IMR-90 (cell line): Measurements from ENCODE around the gene GRAMD1C. TPM values are rescaled to one million over a fixed set of nuclear protein-coding genes. Genes with fewer than 3 reads are reported as not detected.

Experiments used
- ATAC-seq: fragments of 200-7000 bp; cut with Tn5 transposase; 2 replicates; pipeline ENCODE4 v1.9.1; 2020; ENCODE audit warnings: low read depth, mild to moderate bottlenecking, moderate library complexity
- BruUV-seq: library from RNA; stranded (reverse); fragments of 400-500 nt; replicated peaks from 2 replicates; lab custom pipeline; 2021; lab: Mats Ljungman, UMichigan
- CTCF ChIA-PET: fragments of 300-600 bp; formaldehyde crosslinking; extraction: SDS; loops from one replicate; lab custom pipeline; 2021; ENCODE audit warnings: antibody characterized with exemption; lab: Yijun Ruan, JAX
- POLR2A ChIA-PET: fragments of 300-600 bp; sonication (Branson Sonifier 250); formaldehyde crosslinking; loops from one replicate; lab custom pipeline; 2022; ENCODE audit warnings: antibody characterized with exemption; ENCODE audit not compliant: unreplicated experiment; lab: Charles Lee
- DNase-seq: peaks from one replicate; pipeline ENCODE4 v3.0.0; 2013
- H2AFZ ChIP-seq: replicated peaks from 2 replicates; pipeline ENCODE3; 2013; ENCODE audit warnings: low read length, mild to moderate bottlenecking; ENCODE audit not compliant: poor library complexity
- H2AK5ac ChIP-seq: 2 replicates; pipeline ENCODE4 v1.6.1; 2013; ENCODE audit warnings: low read depth, low read length, inconsistent platforms
- H2AK9ac ChIP-seq: replicated peaks from 2 replicates; pipeline ENCODE3; 2013; ENCODE audit warnings: mild to moderate bottlenecking, low read depth, low read length, moderate library complexity; ENCODE audit not compliant: poor library complexity
- H2BK120ac ChIP-seq: 2 replicates; pipeline ENCODE4 v1.6.1; 2013; ENCODE audit warnings: low read depth, low read length, inconsistent platforms
- H2BK15ac ChIP-seq: 3 replicates; pipeline ENCODE4 v1.6.1; 2013; ENCODE audit warnings: low read depth, low read length, inconsistent platforms
- H2BK20ac ChIP-seq: 2 replicates; pipeline ENCODE4 v1.6.1; 2013; ENCODE audit warnings: low read depth, mild to moderate bottlenecking, inconsistent platforms, low read length, moderate library complexity
- H2BK5ac ChIP-seq: 2 replicates; pipeline ENCODE4 v1.6.1; 2013; ENCODE audit warnings: mild to moderate bottlenecking, low read depth, low read length, inconsistent platforms; ENCODE audit not compliant: poor library complexity, severe bottlenecking
- H3K14ac ChIP-seq: replicated peaks from 2 replicates; pipeline ENCODE4 v1.6.1; 2013; ENCODE audit warnings: low read depth, low read length, inconsistent platforms
- H3K18ac ChIP-seq: 2 replicates; pipeline ENCODE4 v1.6.1; 2013; ENCODE audit warnings: low read depth, low read length, control low read depth
- H3K23ac ChIP-seq: 2 replicates; pipeline ENCODE4 v1.6.1; 2013; ENCODE audit warnings: low read depth, low read length, inconsistent platforms
- H3K27ac ChIP-seq: 2 replicates; pipeline ENCODE4 v1.5.1; 2013; ENCODE audit warnings: mild to moderate bottlenecking, control low read depth, low read length; ENCODE audit not compliant: insufficient read depth
- H3K27me3 ChIP-seq: 2 replicates; pipeline ENCODE4 v1.6.1; 2013; ENCODE audit warnings: low read length; ENCODE audit not compliant: control insufficient read depth, insufficient read depth
- H3K36me3 ChIP-seq: 2 replicates; pipeline ENCODE4 v1.6.1; 2013; ENCODE audit warnings: low read length, mixed read lengths; ENCODE audit not compliant: control insufficient read depth, insufficient read depth
- H3K4ac ChIP-seq: 2 replicates; pipeline ENCODE4 v1.6.1; 2013; ENCODE audit warnings: low read depth, low read length, inconsistent platforms
- H3K4me1 ChIP-seq: 2 replicates; pipeline ENCODE4 v1.6.1; 2013; ENCODE audit warnings: low read length, mixed read lengths; ENCODE audit not compliant: control insufficient read depth, insufficient read depth
- H3K4me2 ChIP-seq: 2 replicates; pipeline ENCODE4 v1.6.1; 2013; ENCODE audit warnings: low read depth, mild to moderate bottlenecking, control low read depth, low read length, moderate library complexity
- H3K4me3 ChIP-seq: 2 replicates; pipeline ENCODE4 v1.5.1; 2013; ENCODE audit warnings: low read depth, mild to moderate bottlenecking, control low read depth, low read length, moderate library complexity; ENCODE audit not compliant: insufficient read depth
- H3K56ac ChIP-seq: 2 replicates; pipeline ENCODE4 v1.6.1; 2013; ENCODE audit warnings: low read length, inconsistent platforms; ENCODE audit not compliant: insufficient read depth; ENCODE audit errors: extremely low read depth
- H3K79me1 ChIP-seq, 2 experiments: 2 replicates each; pipeline ENCODE4 v1.6.1; 2013; ENCODE audit warnings: low read length in 2 of 2, inconsistent platforms in 1 of 2, low read depth in 1 of 2
- H3K9ac ChIP-seq: 2 replicates; pipeline ENCODE4 v1.6.1; 2013; ENCODE audit warnings: low read depth, low read length, control low read depth
- H3K9me1 ChIP-seq: 2 replicates; pipeline ENCODE4 v1.6.1; 2013; ENCODE audit warnings: low read length, inconsistent platforms; ENCODE audit not compliant: insufficient read depth
- H3K9me3 ChIP-seq: 2 replicates; pipeline ENCODE4 v1.6.1; 2013; ENCODE audit warnings: low read length; ENCODE audit not compliant: control insufficient read depth, insufficient read depth
- H4K20me1 ChIP-seq: 2 replicates; pipeline ENCODE4 v1.6.1; 2013; ENCODE audit warnings: low read length, inconsistent platforms; ENCODE audit not compliant: insufficient read depth
- H4K5ac ChIP-seq: 2 replicates; pipeline ENCODE4 v1.6.1; 2013; ENCODE audit warnings: mild to moderate bottlenecking, low read depth, low read length, control low read depth
- H4K8ac ChIP-seq, 2 experiments: 2 replicates each; pipeline ENCODE4 v1.6.1; 2013; ENCODE audit warnings: low read depth in 2 of 2, low read length in 2 of 2, control low read depth in 1 of 2, inconsistent platforms in 1 of 2
- H4K91ac ChIP-seq: 2 replicates; pipeline ENCODE4 v1.6.1; 2013; ENCODE audit warnings: low read depth, low read length, inconsistent platforms; ENCODE audit not compliant: insufficient read depth
- CEBPB ChIP-seq: IDR thresholded peaks from 2 replicates; pipeline ENCODE4 v1.6.1; 2012; ENCODE audit warnings: low read depth, low read length, improper control_type of control experiment
- CHD1 ChIP-seq: IDR thresholded peaks from 2 replicates; pipeline ENCODE4 v1.6.1; 2012; ENCODE audit warnings: low read depth, low read length, improper control_type of control experiment
- FOS ChIP-seq: fragments of 150-350 bp; IDR thresholded peaks from 2 replicates; pipeline ENCODE4 v1.6.1; 2016; ENCODE audit warnings: low read depth, low read length
- MAFK ChIP-seq: IDR thresholded peaks from 2 replicates; pipeline ENCODE4 v1.6.1; 2012; ENCODE audit warnings: low read depth, low read length, improper control_type of control experiment
- MXI1 ChIP-seq: IDR thresholded peaks from 2 replicates; pipeline ENCODE4 v1.6.1; 2012; ENCODE audit warnings: low read depth, mild to moderate bottlenecking, low read length, moderate library complexity, borderline replicate concordance
- NFE2L2 ChIP-seq: fragments of 150-350 bp; IDR thresholded peaks from 2 replicates; pipeline ENCODE4 v1.6.1; 2016; ENCODE audit warnings: low read depth, mild to moderate bottlenecking, low read length
- POLR2A ChIP-seq: IDR thresholded peaks from 2 replicates; pipeline ENCODE4 v1.6.1; 2012; ENCODE audit warnings: mild to moderate bottlenecking, low read depth, low read length
- RCOR1 ChIP-seq: IDR thresholded peaks from 2 replicates; pipeline ENCODE4 v1.6.1; 2012; ENCODE audit warnings: mild to moderate bottlenecking, low read length, improper control_type of control experiment; ENCODE audit not compliant: insufficient replicate concordance
- RFX5 ChIP-seq: IDR thresholded peaks from 2 replicates; pipeline ENCODE4 v1.8.0; 2012; ENCODE audit warnings: low read depth, mild to moderate bottlenecking, low read length, moderate library complexity
- SMC3 ChIP-seq: fragments of 150-350 bp; IDR thresholded peaks from 2 replicates; pipeline ENCODE4 v1.6.1; 2016; ENCODE audit warnings: low read depth, mild to moderate bottlenecking, antibody characterized with exemption, low read length, moderate library complexity
- WGBS, 2 experiments: methylation state at CpG; one replicate each; pipeline versions ENCODE4 v1.1.5 to v1.1.7; 2013; ENCODE audit warnings: missing lambda C conversion rate in 2 of 2; ENCODE audit not compliant: insufficient read length in 1 of 2; ENCODE audit errors: extremely low coverage in 2 of 2; 5-methylcytosine and 5-hydroxymethylcytosine counted together
- dilution Hi-C: fragments of 300-500 bp; cut with HindIII; formaldehyde crosslinking; loops from one replicate; pipeline ENCODE4 v1.14.3; 2018; ENCODE audit warnings: low sequenced_read_pairs; ENCODE audit not compliant: unreplicated experiment
- in situ Hi-C: fragments of 300-500 bp; cut with MboI; formaldehyde crosslinking; loops from 3 replicates; pipeline ENCODE4 v1.14.3; 2019; ENCODE audit warnings: low sequenced_read_pairs, inconsistent platforms, mixed read lengths
- intact Hi-C: fragments of 100-400 bp; cut with micrococcal nuclease; formaldehyde crosslinking; loops from 2 replicates; pipeline ENCODE4 v1.10.0; 2022
- polyA plus RNA-seq, 3 experiments: library from polyadenylated mRNA; depleted of rRNA; stranded (reverse); fragments of >200 nt; gene quantifications; 2 replicates each; pipeline ENCODE4 v1.2.3, GENCODE V29; 2012; ENCODE audit warnings: low replicate concordance in 1 of 3
- total RNA-seq: library from RNA; depleted of rRNA; stranded (reverse); fragments of >200 nt; gene quantifications from 2 replicates; pipeline ENCODE4 v1.2.3, GENCODE V29; 2012
- TF ChIP-seq, protein P1 (sequence below): conservative IDR thresholded peaks from 2 replicates; pipeline ENCODE4 v1.5.1; 2012; ENCODE audit warnings: mild to moderate bottlenecking, low read depth, low read length, improper control_type of control experiment
- TF ChIP-seq, protein P2 (sequence below): fragments of 150-350 bp; IDR thresholded peaks from 2 replicates; pipeline ENCODE4 v1.6.1; 2016; ENCODE audit warnings: low read depth, mild to moderate bottlenecking, low read length, moderate library complexity, borderline replicate concordance

Gene GRAMD1C
- total and polyA plus RNA-seq, 2 of the 4 experiments (the other 2 are of a cell fraction) = 2.5 to 5.0 TPM

DNA sequence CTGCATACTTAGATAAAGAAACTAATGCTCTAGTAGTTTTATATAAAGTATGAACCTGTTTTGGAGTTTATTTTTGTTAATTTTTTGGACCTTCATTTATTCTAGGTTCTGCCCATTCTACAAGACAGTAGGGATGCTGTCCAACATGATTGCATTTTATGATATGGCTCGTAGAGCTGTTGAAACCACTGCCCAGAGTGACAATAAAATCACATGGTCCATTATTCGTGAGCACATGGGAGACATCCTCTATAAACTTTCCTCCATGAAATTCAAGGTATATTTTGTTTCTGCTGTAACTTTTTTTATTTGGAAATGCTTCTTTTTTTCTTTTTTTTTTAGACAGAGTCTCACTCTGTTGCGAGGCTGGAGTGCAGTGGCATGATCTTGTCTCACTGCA lies 33.3 kb upstream of the GRAMD1C start:
- peaks cover 27% of the 10 kb centered on the region for H3K36me3 ChIP-seq
- no peak overlapping the region for H3K56ac ChIP-seq
- H2AK9ac ChIP-seq = no peak overlapping the region
- in situ Hi-C loops (no loop called here), dilution Hi-C loops (no loop called here), intact Hi-C loops (no loop called here)
- no peak overlapping the region for H2AK5ac ChIP-seq
- no peaks in the 10 kb centered on the region for H3K9me1 ChIP-seq
- no peak overlapping the region for H2BK15ac ChIP-seq
- H4K5ac ChIP-seq = no peak overlapping the region
- no peak overlapping the region for H4K91ac ChIP-seq
- no peak overlapping the region for H3K4me2 ChIP-seq
- no peaks in the 10 kb centered on the region for H3K4me1 ChIP-seq
- H3K18ac ChIP-seq = no peak overlapping the region
- no CpG with 5 or more reads among the region's 3 CpGs for whole genome bisulfite sequencing, 2 experiments
- H2BK120ac ChIP-seq = no peak overlapping the region
- no peak overlapping the region for H2AFZ ChIP-seq
- no peak overlapping the region for H3K9ac ChIP-seq
- no peak overlapping the region for H2BK5ac ChIP-seq
- no peaks in the 10 kb centered on the region for H4K20me1 ChIP-seq
- H4K8ac ChIP-seq = no peak overlapping the region
- no peak for ATAC-seq
- peaks cover 0 to 4% of the 10 kb centered on the region in 2 experiments; a peak in 1 of 4 replicates for H3K79me1 ChIP-seq
- H3K4me3 ChIP-seq = no peak overlapping the region
- CTCF ChIA-PET = no interaction called here
- no peak overlapping the region for H3K14ac ChIP-seq
- no peak overlapping the region for H3K27ac ChIP-seq
- no peaks in the 10 kb centered on the region for H3K27me3 ChIP-seq
- H3K4ac ChIP-seq = no peak overlapping the region
- DNase-seq = no peak
- H2BK20ac ChIP-seq = no peak overlapping the region
- no peak overlapping the region for H3K23ac ChIP-seq
- POLR2A ChIA-PET = no interaction called here
- H3K9me3 ChIP-seq = no peaks in the 10 kb centered on the region
- no TSS peak for BruUV-seq
- TF ChIP-seq CHD1 (no peak), MAFK (no peak), FOS (no peak), RFX5 (no peak), CEBPB (no peak), NFE2L2 (no peak), RCOR1 (no peak), POLR2A (no peak), MXI1 (no peak), SMC3 (no peak)
- TF ChIP-seq, protein P1, sequence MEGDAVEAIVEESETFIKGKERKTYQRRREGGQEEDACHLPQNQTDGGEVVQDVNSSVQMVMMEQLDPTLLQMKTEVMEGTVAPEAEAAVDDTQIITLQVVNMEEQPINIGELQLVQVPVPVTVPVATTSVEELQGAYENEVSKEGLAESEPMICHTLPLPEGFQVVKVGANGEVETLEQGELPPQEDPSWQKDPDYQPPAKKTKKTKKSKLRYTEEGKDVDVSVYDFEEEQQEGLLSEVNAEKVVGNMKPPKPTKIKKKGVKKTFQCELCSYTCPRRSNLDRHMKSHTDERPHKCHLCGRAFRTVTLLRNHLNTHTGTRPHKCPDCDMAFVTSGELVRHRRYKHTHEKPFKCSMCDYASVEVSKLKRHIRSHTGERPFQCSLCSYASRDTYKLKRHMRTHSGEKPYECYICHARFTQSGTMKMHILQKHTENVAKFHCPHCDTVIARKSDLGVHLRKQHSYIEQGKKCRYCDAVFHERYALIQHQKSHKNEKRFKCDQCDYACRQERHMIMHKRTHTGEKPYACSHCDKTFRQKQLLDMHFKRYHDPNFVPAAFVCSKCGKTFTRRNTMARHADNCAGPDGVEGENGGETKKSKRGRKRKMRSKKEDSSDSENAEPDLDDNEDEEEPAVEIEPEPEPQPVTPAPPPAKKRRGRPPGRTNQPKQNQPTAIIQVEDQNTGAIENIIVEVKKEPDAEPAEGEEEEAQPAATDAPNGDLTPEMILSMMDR = no peak
- TF ChIP-seq, protein P2, sequence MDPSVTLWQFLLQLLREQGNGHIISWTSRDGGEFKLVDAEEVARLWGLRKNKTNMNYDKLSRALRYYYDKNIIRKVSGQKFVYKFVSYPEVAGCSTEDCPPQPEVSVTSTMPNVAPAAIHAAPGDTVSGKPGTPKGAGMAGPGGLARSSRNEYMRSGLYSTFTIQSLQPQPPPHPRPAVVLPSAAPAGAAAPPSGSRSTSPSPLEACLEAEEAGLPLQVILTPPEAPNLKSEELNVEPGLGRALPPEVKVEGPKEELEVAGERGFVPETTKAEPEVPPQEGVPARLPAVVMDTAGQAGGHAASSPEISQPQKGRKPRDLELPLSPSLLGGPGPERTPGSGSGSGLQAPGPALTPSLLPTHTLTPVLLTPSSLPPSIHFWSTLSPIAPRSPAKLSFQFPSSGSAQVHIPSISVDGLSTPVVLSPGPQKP = no peak
